ENCODE data around the gene ARHGAP8. TPM values are rescaled to one million over a fixed set of nuclear protein-coding genes. Genes with fewer than 3 reads are reported as not detected.

Gene ARHGAP8
- total RNA-seq, 1 donor from 2014 or later = 18.1 TPM

DNA sequence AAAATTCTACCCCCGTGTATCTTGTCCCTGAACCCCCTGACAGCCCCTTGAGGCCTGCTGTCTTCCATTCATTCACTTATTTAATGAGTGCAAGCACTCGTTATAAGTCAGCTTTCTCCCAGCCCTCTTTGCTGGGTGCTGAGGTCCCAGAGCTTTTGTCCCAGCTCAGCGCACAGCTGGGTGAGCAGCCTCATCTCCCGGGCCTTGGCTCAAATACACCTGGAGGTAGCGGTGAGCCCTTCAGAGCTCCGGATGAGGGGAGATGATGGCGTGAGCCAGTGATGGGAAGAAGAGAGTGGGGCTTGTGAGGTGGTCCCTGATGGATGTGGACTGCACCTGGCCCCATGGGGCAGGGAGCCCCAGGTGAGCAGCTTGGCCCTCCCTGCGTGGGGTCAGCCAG lies 18.1 kb upstream of the ARHGAP8 start:
- Histone ChIP-seq H3K4me1 (peaks cover 10% of the 10 kb centered on the region), H3K4me3 (no peak overlapping the region), H3K9me3 (no peaks in the 10 kb centered on the region), H3K36me3 (no peaks in the 10 kb centered on the region), H3K27me3 (no peaks in the 10 kb centered on the region), H3K27ac (no peak overlapping the region)
- TF ChIP-seq, protein P1, sequence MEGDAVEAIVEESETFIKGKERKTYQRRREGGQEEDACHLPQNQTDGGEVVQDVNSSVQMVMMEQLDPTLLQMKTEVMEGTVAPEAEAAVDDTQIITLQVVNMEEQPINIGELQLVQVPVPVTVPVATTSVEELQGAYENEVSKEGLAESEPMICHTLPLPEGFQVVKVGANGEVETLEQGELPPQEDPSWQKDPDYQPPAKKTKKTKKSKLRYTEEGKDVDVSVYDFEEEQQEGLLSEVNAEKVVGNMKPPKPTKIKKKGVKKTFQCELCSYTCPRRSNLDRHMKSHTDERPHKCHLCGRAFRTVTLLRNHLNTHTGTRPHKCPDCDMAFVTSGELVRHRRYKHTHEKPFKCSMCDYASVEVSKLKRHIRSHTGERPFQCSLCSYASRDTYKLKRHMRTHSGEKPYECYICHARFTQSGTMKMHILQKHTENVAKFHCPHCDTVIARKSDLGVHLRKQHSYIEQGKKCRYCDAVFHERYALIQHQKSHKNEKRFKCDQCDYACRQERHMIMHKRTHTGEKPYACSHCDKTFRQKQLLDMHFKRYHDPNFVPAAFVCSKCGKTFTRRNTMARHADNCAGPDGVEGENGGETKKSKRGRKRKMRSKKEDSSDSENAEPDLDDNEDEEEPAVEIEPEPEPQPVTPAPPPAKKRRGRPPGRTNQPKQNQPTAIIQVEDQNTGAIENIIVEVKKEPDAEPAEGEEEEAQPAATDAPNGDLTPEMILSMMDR (IDR thresholded peaks at IDR 0.05) = no peak
- ATAC-seq = no peak
- intact Hi-C loops (cut with DNase I) = loop anchor here (2.0 kb wide), 1 partner anchor 37 kb away; no protein-coding TSS in a partner anchor
- no peak for DNase-seq

DNA sequence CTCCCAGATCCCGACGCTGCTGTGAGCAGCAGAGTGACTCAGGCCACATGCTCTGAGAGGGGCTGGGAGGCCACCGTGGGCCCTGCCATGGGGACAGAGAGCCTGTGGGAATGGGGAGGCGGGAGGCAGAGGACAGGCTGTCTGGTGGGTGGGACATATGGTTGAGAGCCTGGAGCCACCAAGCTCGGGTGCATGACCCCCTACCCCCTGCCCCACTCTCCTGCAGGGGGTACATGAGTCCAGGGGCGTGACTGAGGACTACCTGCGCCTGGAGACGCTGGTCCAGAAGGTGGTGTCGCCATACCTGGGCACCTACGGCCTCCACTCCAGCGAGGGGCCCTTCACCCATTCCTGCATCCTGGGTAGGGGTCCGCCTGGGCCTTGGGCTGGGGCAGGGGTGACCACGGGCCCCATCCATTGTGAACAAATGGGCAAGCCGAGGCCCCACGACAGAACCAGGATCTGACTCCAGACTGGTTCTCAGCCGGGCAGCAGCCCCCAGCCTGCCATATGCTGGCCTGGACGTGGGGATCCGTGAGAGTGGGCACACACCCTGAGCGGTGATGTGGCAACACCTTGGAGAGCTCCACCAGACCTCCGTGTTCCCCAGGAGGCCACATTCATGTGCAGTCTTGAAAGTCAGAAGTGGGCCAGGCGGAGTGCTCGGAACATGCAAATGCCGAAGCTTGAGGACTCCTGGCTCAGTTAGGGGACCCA lies 17.4 kb upstream of the ARHGAP8 start:
- H3K4me1 ChIP-seq = peaks cover 7% of the 10 kb centered on the region
- no peaks in the 10 kb centered on the region for H3K27me3 ChIP-seq
- intact Hi-C loops (cut with DNase I) = loop anchor here (2.0 kb wide), 1 partner anchor 38 kb away; no protein-coding TSS in a partner anchor
- no peaks in the 10 kb centered on the region for H3K9me3 ChIP-seq
- no peak overlapping the region for H3K4me3 ChIP-seq
- no peaks in the 10 kb centered on the region for H3K36me3 ChIP-seq
- H3K27ac ChIP-seq = no peak overlapping the region
- TF ChIP-seq, protein P1 (IDR thresholded peaks at IDR 0.05) = no peak
- DNase-seq (no peak), ATAC-seq (no peak)

DNA sequence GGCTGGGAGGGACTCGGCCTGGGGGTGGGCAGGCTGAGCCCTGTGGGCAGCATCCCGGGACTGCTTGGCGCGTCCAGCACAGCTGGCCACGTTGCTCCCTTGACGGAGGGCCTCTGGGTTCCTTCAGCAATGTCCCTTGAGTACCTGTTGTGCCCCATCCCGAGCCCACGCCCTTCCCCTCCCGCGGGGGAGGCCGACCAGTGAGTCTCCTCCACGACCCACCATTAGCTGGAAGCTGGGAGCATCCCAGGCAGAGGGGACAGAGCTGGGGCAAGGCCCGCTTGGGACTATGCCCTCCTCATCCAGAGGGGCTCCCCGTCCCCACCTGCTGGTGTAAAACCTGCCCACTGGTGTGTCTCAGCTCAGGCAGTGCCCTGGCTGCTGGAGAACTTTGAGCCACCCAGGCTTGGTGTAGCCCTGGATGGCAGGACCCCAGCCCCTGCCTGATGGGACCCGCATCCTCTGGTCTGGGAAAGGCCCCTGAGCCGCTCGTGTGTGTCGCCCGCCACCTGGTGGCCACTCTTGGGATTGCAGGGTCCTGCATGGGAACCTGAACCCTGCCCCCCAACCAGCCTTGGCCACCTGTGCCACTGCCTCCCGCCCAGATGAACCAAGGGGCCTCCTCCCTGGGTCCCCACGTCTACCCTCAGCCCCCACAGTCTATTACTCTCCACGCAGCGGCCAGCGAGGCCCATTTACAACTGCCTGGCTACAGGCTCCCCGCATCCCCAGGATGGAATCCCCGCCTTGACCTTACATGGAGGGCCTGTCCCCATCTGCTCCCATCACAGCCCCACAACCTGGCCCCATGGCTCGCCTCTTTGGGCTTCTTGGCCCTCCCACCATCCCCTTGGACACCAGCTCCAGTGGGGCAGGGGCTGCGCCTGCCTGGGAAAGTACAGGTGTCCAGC lies 16.6 kb upstream of the ARHGAP8 start:
- intact Hi-C loops (cut with DNase I) = loop anchor here (2.0 kb wide), 1 partner anchor 39 kb away; no protein-coding TSS in a partner anchor

DNA sequence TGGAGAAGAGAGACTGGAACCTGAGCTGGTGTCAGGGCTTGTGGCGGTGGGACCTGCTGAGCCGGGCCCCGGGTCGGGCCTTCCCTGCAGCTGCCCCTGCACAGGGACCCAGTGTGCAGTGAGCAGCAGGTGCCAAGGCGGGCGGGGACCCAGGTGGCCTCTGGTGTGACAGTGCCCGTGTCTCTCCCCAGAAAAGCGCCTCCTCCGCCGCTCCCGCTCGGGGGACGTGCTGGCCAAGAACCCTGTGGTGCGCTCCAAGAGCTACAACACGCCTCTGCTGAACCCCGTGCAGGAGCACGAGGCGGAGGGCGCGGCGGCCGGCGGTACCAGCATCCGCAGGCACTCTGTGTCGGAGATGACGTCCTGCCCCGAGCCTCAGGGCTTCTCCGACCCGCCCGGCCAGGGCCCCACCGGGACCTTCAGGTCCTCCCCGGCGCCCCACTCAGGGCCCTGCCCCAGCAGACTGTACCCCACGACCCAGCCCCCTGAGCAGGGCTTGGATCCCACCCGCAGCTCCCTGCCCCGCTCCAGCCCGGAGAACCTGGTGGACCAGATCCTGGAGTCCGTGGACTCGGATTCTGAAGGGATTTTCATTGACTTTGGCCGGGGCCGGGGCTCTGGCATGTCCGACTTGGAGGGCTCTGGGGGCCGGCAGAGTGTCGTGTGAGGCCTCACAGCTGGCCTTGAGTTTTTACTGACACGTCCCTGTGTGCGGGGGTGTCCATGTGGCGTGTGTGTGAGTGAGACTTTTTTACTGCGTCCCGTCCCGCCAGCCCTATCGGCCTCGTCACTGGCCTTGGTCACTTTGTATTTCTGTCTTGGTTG lies 15.6 kb upstream of the ARHGAP8 start:
- DNase-seq = no peak
- intact Hi-C loops (cut with DNase I) = no loop called here
- Histone ChIP-seq H3K36me3 (no peaks in the 10 kb centered on the region), H3K9me3 (no peaks in the 10 kb centered on the region), H3K27ac (no peak overlapping the region), H3K4me1 (peaks cover 7% of the 10 kb centered on the region), H3K27me3 (no peaks in the 10 kb centered on the region), H3K4me3 (no peak overlapping the region)
- TF ChIP-seq, protein P1 (IDR thresholded peaks at IDR 0.05) = no peak
- ATAC-seq = no peak

More for the DNA sequence above, 16.6 kb upstream of the ARHGAP8 start:
- TF ChIP-seq, protein P1 (IDR thresholded peaks at IDR 0.05) = peak; percentile 99
- H3K27ac ChIP-seq = no peak overlapping the region
- ATAC-seq (peak; percentile 73), DNase-seq (peak; percentile 89)
- peaks cover 7% of the 10 kb centered on the region for H3K4me1 ChIP-seq
- no peaks in the 10 kb centered on the region for H3K9me3 ChIP-seq
- no peaks in the 10 kb centered on the region for H3K36me3 ChIP-seq
- no peaks in the 10 kb centered on the region for H3K27me3 ChIP-seq
- no peak overlapping the region for H3K4me3 ChIP-seq

Measured in upper lobe of right lung (tissue), 1 donor.